Adrenal gland (tissue), 12 donors: ENCODE measurements around the gene ATP2B3. TPM values are rescaled to one million over a fixed set of nuclear protein-coding genes. Genes with fewer than 3 reads are reported as not detected.

ENCODE experiments used
- DNase-seq, 7 donors: peaks; one replicate each; pipeline ENCODE4 v3.0.0-alpha.2; 2019 to 2020
- H3K27ac ChIP-seq, 5 donors: fragments of 200-600 bp; sonication (generic) in 4 of 5; 1 replicate in 3 of 5; 2 replicates in 2 of 5; pipeline versions ENCODE4 v1.5.1 to v1.8.0; 2016 to 2020; ENCODE audit warnings: mild to moderate bottlenecking in 1 of 5
- H3K27me3 ChIP-seq: fragments of 200-600 bp; 2 replicates; pipeline ENCODE4 v1.8.0; 2021
- H3K36me3 ChIP-seq, 2 donors: fragments of 200-600 bp; replicated peaks in 1 of 2; 1 replicate in 1 of 2; 2 replicates in 1 of 2; pipeline versions ENCODE4 v1.5.1 to v1.8.0; 2018 to 2022
- H3K4me1 ChIP-seq, 2 donors: fragments of 200-600 bp; replicated peaks in 1 of 2; 1 replicate in 1 of 2; 2 replicates in 1 of 2; pipeline versions ENCODE4 v1.5.1 to v1.8.0; 2018 to 2021
- H3K4me3 ChIP-seq, 4 donors: fragments of 200-600 bp; sonication (generic) in 3 of 4; one replicate each; pipeline ENCODE4 v1.5.1; 2016 to 2018
- H3K9me3 ChIP-seq, 3 donors: fragments of 200-600 bp; sonication (generic) in 1 of 3; replicated peaks in 1 of 3; 1 replicate in 2 of 3; 2 replicates in 1 of 3; pipeline versions ENCODE4 v1.5.1 to v1.8.0; 2016 to 2021
- CTCF ChIP-seq, 6 experiments: fragments of 450-650 bp in 4 of 6; fragments of 200-600 bp in 2 of 6; sonication (generic) in 1 of 6; IDR thresholded peaks; 1 replicate in 5 of 6; 2 replicates in 1 of 6; pipeline versions ENCODE4 v1.5.1 to v1.8.0; 2016 to 2021; ENCODE audit warnings: antibody characterized with exemption in 6 of 6, mild to moderate bottlenecking in 2 of 6, moderate library complexity in 1 of 6
- POLR2A ChIP-seq, 2 donors: fragments of 450-650 bp; IDR thresholded peaks; one replicate each; pipeline ENCODE4 v1.6.1; 2017; ENCODE audit warnings: antibody characterized with exemption in 2 of 2, mild to moderate bottlenecking in 2 of 2, moderate library complexity in 1 of 2
- WGBS, 4 donors: extraction: QIAGEN DNeasy Blood & Tissue Kit in 2 of 4; methylation state at CpG; one replicate each; pipeline versions ENCODE4 v1.1.5 to v1.1.7; 2013 to 2017; 5-methylcytosine and 5-hydroxymethylcytosine counted together
- intact Hi-C, 2 donors: fragments of 100-400 bp; cut with DNase I; formaldehyde crosslinking; loops; one replicate each; pipeline versions ENCODE4 v1.14.1 to v1.15.0; 2022 to 2023
- polyA plus RNA-seq, 3 donors: library from polyadenylated mRNA; stranded (reverse); fragments of 200-250 nt in 2 of 3; fragments of 350-450 nt in 1 of 3; fragmentation: Illumina TruSeq in 1 of 3; extraction: RNeasy Lipid Tissue Mini Kit (QIAGEN cat#74804) in 1 of 3; gene quantifications; one replicate each; pipeline ENCODE4 v1.2.3, GENCODE V29; 2013 to 2014
- total RNA-seq, 9 donors: library from RNA; depleted of rRNA in 4 of 9; stranded (reverse); fragments of >200 nt in 4 of 9; fragments of 120-200 nt in 1 of 9; fragmentation: NEBNext Ultra II Directional in 1 of 9; extraction: Animal tissue kit (Norgen Biotek cat#: 25700) in 1 of 9; gene quantifications; one replicate each; pipeline versions ENCODE4 v1.1.0 to v1.2.4, GENCODE V29; 2013 to 2023
- donor health status: healthy with polysubstance abuse.
- donor health status: Bipolar disorder and iron deficiency.
- donor health status: DM: yes; HTN: yes; CAD: no.
- donor health status: DM: no; HTN: no; CAD: no.
- donor health status: DM: no; HTN: no; CAD: no.
- donor health status: DM: yes; HTN: yes; CAD: no.

The ATP2B3 gene
- total and polyA plus RNA-seq, 12 donors = 1.1 to 46.4 (median 15.4) TPM

- Histone ChIP-seq H3K9me3 (no peaks in the 10 kb centered on the region), H3K36me3 (no peaks in the 10 kb centered on the region), H3K27me3 (peaks cover 48% of the 10 kb centered on the region), H3K27ac (no peak overlapping the region), H3K4me3 (no peak overlapping the region), H3K4me1 (no peaks in the 10 kb centered on the region)
- no peak for TF ChIP-seq CTCF (IDR thresholded peaks at IDR 0.05)
- DNase-seq = no peak
- WGBS, 4 donors = 55 to 75% (median 56%) methylated on average over 8 to 12 of the region's 12 CpGs; no CpG with 5 or more reads in 1 of the 4 donors
- intact Hi-C loops = no loop called here
These were observed 4.8 kb downstream of the ATP2B3 start for GRCh38 chrX:153522259-153522658.

- Histone ChIP-seq H3K4me3 (no peak overlapping the region), H3K4me1 (no peaks in the 10 kb centered on the region), H3K27ac (no peak overlapping the region), H3K36me3 (no peaks in the 10 kb centered on the region), H3K27me3 (peaks cover 40% of the 10 kb centered on the region), H3K9me3 (no peaks in the 10 kb centered on the region)
- DNase-seq = no peak
- intact Hi-C loops = no loop called here
- 75 to 87% (median 79%) methylated on average over 7 of the region's 7 CpGs for WGBS, 4 donors
- TF ChIP-seq POLR2A (IDR thresholded peaks at IDR 0.05) = no peak
- no peak for TF ChIP-seq CTCF (IDR thresholded peaks at IDR 0.05)
These were observed 5.8 kb downstream of the ATP2B3 start for GRCh38 chrX:153523269-153523668.

- TF ChIP-seq POLR2A (IDR thresholded peaks at IDR 0.05) (no peak), CTCF (IDR thresholded peaks at IDR 0.05) (no peak)
- Histone ChIP-seq H3K36me3 (no peaks in the 10 kb centered on the region), H3K27me3 (peaks cover 36% of the 10 kb centered on the region), H3K9me3 (no peaks in the 10 kb centered on the region), H3K27ac (no peak overlapping the region), H3K4me1 (no peaks in the 10 kb centered on the region), H3K4me3 (no peak overlapping the region)
- no peak for DNase-seq
- intact Hi-C loops = no loop called here
- WGBS, 4 donors = 82 to 100% (median 89%) methylated on average over 2 to 3 of the region's 3 CpGs
These were observed 6.8 kb downstream of the ATP2B3 start for GRCh38 chrX:153524234-153524633.

GRCh38 chrX:153525451-153525850 is 8.0 kb downstream of the ATP2B3 start:
- intact Hi-C loops = no loop called here
- 73 to 94% (median 90%) methylated on average over 6 of the region's 6 CpGs; no CpG with 5 or more reads in 1 of the 4 donors for WGBS, 4 donors
- Histone ChIP-seq H3K4me3 (no peak overlapping the region), H3K27me3 (peaks cover 29% of the 10 kb centered on the region), H3K27ac (no peak overlapping the region), H3K36me3 (no peaks in the 10 kb centered on the region), H3K4me1 (no peaks in the 10 kb centered on the region), H3K9me3 (no peaks in the 10 kb centered on the region)
- TF ChIP-seq CTCF (IDR thresholded peaks at IDR 0.05) (no peak), POLR2A (IDR thresholded peaks at IDR 0.05) (no peak)
- DNase-seq = no peak
